GM10266 (cell line): ENCODE results near the gene ACOX3.

ENCODE experiments used
- DNase-seq: peaks from one replicate; pipeline ENCODE4 v3.0.0; 2012; ENCODE audit errors: extremely low spot score
- CTCF ChIP-seq: IDR thresholded peaks from 2 replicates; pipeline ENCODE4 v1.5.1; 2012; ENCODE audit warnings: mild to moderate bottlenecking, low read depth; ENCODE audit not compliant: control insufficient read depth, insufficient read depth; ENCODE audit errors: missing control alignments

The ACOX3 gene

GRCh38 chr4:8398347-8398746, 42.2 kb downstream of the ACOX3 start:
- TF ChIP-seq CTCF, result no peak
- DNase-seq, result no peak

GRCh38 chr4:8396762-8397406, 43.6 kb downstream of the ACOX3 start:
- no peak for DNase-seq
- TF ChIP-seq CTCF, result no peak

GRCh38 chr4:8395504-8396296, 44.8 kb downstream of the ACOX3 start:
- no peak for DNase-seq
- TF ChIP-seq CTCF, result no peak

- no peak for DNase-seq
- no peak for TF ChIP-seq CTCF
Observed at GRCh38 chr4:8394806-8395205, 45.7 kb downstream of the ACOX3 start.

- TF ChIP-seq CTCF, result no peak
- no peak for DNase-seq
Observed at GRCh38 chr4:8394061-8394519, 46.4 kb downstream of the ACOX3 start.

- no peak for TF ChIP-seq CTCF
- no peak for DNase-seq
Observed at GRCh38 chr4:8393593-8394038, 46.9 kb downstream of the ACOX3 start.

GRCh38 chr4:8392591-8393190, 47.8 kb downstream of the ACOX3 start:
- DNase-seq, result no peak
- TF ChIP-seq CTCF, result no peak
